Colonic mucosa (tissue), 4 donors: ENCODE results near the gene APOLD1. TPM values are rescaled to one million over a fixed set of nuclear protein-coding genes. Genes with fewer than 3 reads are reported as not detected.
"Not testable (repeated sequence)": the region's sequence is repeated elsewhere in the genome, so short reads cannot be mapped to it uniquely, and the experiment has no call there.

Experiments used
- DNase-seq: peaks from one replicate; pipeline ENCODE4 v3.0.0-alpha.2; 2020
- H3K27ac ChIP-seq: fragments of 200-600 bp; one replicate; pipeline ENCODE4 v1.8.0; 2021
- H3K27me3 ChIP-seq: fragments of 200-600 bp; one replicate; pipeline ENCODE4 v1.8.0; 2021
- H3K36me3 ChIP-seq: fragments of 200-600 bp; one replicate; pipeline ENCODE4 v1.8.0; 2021
- H3K4me1 ChIP-seq: fragments of 200-600 bp; one replicate; pipeline ENCODE4 v1.8.0; 2021; ENCODE audit warnings: mild to moderate bottlenecking
- H3K4me3 ChIP-seq: fragments of 200-600 bp; one replicate; pipeline ENCODE4 v1.8.0; 2021
- H3K9ac ChIP-seq, 2 donors: one replicate each; pipeline ENCODE4 v1.7.0; 2013; ENCODE audit warnings: control low read depth in 2 of 2, low read depth in 2 of 2, low read length in 2 of 2
- H3K9me3 ChIP-seq: fragments of 200-600 bp; one replicate; pipeline ENCODE4 v1.8.0; 2021
- intact Hi-C: fragments of 100-400 bp; cut with DNase I; formaldehyde crosslinking; loops from one replicate; pipeline ENCODE4 v1.14.1; 2022
- total RNA-seq, 2 donors: library from RNA; stranded (reverse); fragmentation: NEBNext Ultra II Directional in 1 of 2; extraction: Animal tissue kit (Norgen Biotek cat#: 25700) in 1 of 2; gene quantifications; one replicate each; pipeline ENCODE4 v1.2.1, GENCODE V29; 2021
- TF ChIP-seq, protein P1 (sequence below): fragments of 200-600 bp; IDR thresholded peaks from one replicate; pipeline ENCODE4 v1.8.0; 2022; ENCODE audit warnings: antibody characterized with exemption, mild to moderate bottlenecking
- donor health status: healthy.
- donor health status: DM: no; HTN: no; CAD: no.
- donor health status: DM: no; HTN: no; CAD: no.

Gene APOLD1, protein sequence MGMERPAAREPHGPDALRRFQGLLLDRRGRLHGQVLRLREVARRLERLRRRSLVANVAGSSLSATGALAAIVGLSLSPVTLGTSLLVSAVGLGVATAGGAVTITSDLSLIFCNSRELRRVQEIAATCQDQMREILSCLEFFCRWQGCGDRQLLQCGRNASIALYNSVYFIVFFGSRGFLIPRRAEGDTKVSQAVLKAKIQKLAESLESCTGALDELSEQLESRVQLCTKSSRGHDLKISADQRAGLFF
- 1 to 10 TPM; 2.6 to 5.4 TPM for total RNA-seq

DNA sequence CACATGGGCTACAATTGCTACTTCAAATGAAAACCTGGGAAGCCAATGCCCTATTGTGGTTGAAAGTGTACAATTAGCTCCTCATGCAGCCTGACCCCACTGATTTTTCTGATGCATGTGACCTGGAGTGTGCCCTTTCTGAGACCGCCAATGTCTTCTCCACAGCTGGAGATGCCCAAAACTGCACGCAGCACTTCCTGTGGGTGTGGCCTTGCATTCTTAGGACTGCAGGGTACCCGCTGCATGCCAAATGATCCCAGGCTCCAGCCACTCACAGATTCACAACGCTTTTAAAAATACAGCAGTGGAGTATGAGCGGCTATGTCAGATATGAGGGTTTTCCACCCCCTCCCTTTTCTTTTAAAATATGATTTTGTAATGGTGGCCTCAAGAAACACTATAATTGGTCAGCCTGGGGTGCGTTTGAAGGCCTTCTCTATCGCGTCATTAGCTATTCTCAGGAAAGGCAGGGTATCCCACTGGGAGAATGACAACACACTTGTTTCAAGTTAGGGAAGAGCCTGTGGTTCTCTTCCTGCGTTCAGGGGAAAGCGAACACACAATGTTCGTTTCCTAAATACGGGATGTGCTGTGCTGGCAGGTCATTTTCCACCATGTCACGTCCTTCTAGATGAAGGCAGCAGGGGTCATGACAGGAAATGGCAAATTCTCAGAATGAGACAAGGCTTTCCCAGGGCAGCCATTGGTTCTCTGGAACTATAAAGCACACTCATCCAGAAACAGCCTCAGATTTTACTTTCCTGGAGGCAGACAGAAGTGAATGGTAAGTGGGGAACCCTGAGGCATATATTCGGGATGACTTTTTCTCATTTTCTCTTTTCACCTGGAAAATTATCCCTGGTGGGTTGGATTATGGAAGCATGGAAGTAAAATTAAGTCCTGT is at the start of gene APOLD1:
APOLD1 (plus strand) TSS at position 749 of the 904 bp plus-strand sequence; CDS start at position 782, 33 bp downstream.
- Histone ChIP-seq H3K4me1 (peaks cover 6% of the 10 kb centered on the region), H3K36me3 (no peaks in the 10 kb centered on the region), H3K4me3 (peak within 1 kb of the TSS; percentile 62), H3K9ac (peak within 1 kb of the TSS; percentile 87 to 92), H3K9me3 (no peaks in the 10 kb centered on the region), H3K27ac (peak within 1 kb of the TSS; percentile 89), H3K27me3 (no peaks in the 10 kb centered on the region)
- DNase-seq = no peak
- intact Hi-C loops = loop anchor here (5.0 kb wide), 1 partner anchor 197 kb away; no protein-coding TSS in a partner anchor
- TF ChIP-seq, protein P1, sequence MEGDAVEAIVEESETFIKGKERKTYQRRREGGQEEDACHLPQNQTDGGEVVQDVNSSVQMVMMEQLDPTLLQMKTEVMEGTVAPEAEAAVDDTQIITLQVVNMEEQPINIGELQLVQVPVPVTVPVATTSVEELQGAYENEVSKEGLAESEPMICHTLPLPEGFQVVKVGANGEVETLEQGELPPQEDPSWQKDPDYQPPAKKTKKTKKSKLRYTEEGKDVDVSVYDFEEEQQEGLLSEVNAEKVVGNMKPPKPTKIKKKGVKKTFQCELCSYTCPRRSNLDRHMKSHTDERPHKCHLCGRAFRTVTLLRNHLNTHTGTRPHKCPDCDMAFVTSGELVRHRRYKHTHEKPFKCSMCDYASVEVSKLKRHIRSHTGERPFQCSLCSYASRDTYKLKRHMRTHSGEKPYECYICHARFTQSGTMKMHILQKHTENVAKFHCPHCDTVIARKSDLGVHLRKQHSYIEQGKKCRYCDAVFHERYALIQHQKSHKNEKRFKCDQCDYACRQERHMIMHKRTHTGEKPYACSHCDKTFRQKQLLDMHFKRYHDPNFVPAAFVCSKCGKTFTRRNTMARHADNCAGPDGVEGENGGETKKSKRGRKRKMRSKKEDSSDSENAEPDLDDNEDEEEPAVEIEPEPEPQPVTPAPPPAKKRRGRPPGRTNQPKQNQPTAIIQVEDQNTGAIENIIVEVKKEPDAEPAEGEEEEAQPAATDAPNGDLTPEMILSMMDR = no peak

DNA sequence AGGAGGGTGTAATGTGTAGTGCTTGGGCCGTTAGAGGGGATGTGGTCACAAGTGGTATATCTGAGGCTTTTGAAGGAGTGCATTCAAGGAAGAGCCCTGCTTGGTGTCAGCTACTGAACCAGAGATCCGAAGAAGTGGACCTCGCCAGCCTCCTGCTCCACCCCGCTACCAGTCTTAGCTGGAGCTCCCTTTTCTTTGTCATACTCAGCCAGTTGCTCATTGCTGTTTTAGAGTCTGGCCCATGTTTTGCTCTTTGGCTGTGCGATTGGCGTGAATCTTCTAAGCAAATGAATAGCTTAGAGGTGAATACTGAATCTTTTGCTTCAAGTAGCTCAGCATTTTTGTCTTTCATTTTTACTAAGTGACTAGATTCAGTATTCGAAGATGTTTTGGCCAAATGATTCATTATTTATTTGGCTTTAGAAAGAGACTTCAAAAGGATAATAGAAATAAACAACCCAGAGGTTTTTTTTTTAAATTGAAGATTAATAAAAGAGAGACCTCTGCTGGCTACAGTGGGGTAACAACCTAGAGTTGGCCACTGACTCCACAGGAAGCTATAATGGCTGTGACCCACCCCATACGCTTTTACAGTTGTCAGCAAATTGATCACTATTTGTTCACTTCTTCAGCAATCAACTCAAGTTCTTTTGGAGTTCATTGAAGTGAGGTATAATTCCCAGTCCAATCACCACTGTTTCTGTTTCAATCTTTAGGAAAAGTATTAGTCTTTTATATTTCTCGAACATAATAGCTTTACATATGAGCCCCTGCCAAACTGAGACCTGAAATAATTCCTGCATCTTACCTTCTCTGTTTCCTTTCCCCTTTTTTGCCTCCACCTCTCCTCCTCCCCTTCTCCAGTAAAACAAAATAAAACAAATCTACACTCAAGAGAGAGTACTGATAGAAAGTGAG is 48.4 kb upstream of the APOLD1 start:
- no peak for DNase-seq
- Histone ChIP-seq H3K4me1 (no peaks in the 10 kb centered on the region), H3K27ac (peak overlapping the region; percentile 48), H3K9me3 (no peaks in the 10 kb centered on the region), H3K27me3 (no peaks in the 10 kb centered on the region), H3K36me3 (no peaks in the 10 kb centered on the region), H3K9ac (peak overlapping the region in 1 of 2 donors; percentile 52), H3K4me3 (no peak overlapping the region)
- TF ChIP-seq, protein P1 = peak; percentile 57
- intact Hi-C loops = no loop called here

DNA sequence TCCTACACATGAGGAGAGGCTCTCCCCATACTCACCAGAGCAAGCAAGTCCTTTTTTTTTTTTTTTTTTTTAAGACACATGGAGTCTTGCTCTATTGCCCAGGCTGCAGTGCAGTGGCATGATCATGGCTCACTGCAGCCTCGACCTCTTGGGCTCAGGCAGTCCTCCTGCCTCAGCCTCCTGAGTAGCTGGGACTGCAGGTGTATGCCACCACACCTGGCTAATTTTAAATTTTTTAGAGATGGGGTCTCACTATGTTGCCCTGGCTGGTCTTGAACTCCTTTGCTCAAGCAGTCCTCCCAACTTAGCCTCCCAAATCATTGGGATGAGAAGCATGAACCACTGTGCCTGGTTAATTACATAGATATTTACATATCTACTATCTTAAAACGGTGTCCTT is 47.3 kb upstream of the APOLD1 start:
- H3K27ac ChIP-seq, H3K9me3 ChIP-seq, H3K27me3 ChIP-seq, H3K9ac ChIP-seq, H3K4me1 ChIP-seq, H3K4me3 ChIP-seq, H3K36me3 ChIP-seq, DNase-seq, intact Hi-C loops: not testable (repeated sequence)

DNA sequence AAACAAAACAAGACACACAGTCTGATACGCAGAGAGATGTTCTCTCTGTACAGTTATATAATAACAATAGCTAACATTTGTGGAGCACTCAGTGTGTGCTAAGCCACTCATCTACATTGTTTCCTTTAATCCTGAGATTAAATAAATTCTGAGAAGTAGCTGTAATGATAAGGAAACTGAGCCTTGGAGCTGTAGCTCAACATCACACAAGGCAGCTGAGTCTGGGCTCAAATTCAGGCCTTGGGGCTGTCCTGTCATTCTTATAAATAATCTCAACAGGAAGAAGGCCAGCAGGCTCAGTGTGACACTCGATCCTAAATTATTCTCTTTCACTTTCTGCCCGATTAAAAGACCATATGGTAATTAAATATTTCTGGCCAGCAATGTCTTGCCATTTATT is 43.8 kb upstream of the APOLD1 start:
- Histone ChIP-seq H3K36me3 (no peaks in the 10 kb centered on the region), H3K27ac (no peak overlapping the region), H3K9me3 (no peaks in the 10 kb centered on the region), H3K9ac (no peak overlapping the region), H3K4me1 (no peaks in the 10 kb centered on the region), H3K4me3 (no peak overlapping the region), H3K27me3 (no peaks in the 10 kb centered on the region)
- DNase-seq = no peak
- intact Hi-C loops = no loop called here
- TF ChIP-seq, protein P1 = no peak

DNA sequence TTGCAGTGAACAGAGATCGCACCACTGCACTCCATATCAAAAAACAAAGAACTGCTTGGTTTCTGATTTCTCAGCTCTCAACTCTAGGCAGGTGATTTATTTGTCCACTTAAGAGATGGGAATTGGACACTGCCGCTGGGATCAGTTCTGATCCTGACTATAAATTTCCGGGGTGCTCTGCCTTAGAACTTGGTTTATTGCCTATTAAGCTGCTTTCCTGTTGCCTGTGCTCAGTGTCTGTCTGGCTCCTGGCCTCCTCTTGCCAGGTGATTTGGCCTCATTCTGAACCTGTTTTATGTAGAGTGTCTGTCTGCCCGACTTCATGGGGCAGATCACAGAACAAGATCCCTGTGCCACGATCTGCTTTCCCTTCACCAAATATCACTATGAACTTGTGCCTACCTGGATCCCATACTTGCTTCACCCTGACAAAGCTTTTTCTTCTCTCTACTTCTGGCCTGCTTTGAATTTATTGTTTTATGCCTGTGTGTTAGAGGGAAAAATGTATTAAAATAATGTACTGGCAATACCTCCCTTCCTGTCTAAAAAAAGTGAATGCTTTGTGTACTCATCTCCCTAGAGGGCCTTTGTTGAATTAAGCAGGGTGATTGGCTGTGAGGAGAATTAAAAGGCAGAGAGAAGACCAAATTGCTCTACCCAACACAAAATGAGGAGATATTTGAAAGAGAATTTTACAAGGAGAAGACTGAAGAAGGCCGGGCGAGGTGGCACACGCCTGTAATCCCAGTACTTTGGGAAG is 40.7 kb upstream of the APOLD1 start:
- Histone ChIP-seq H3K27me3 (no peaks in the 10 kb centered on the region), H3K4me1 (no peaks in the 10 kb centered on the region), H3K9me3 (no peaks in the 10 kb centered on the region), H3K36me3 (no peaks in the 10 kb centered on the region), H3K27ac (peak overlapping the region; percentile 50), H3K9ac (peak overlapping the region in 1 of 2 donors; percentile 32), H3K4me3 (no peak overlapping the region)
- TF ChIP-seq, protein P1 = no peak
- DNase-seq = no peak
- intact Hi-C loops = no loop called here
